DOHH2 (cell line): ENCODE results near the gene PCSK1N.

Source experiments
- H3F3A ChIP-seq: fragments of 200-600 bp; sonication (generic), shearing (Covaris generic); 2 replicates; pipeline ENCODE4 v1.6.0; 2016; ENCODE audit warnings: antibody characterized with exemption, mild to moderate bottlenecking; ENCODE audit not compliant: control insufficient read depth, insufficient read depth
- H3K27ac ChIP-seq: fragments of 200-600 bp; sonication (generic); 2 replicates; pipeline ENCODE4 v1.5.1; 2014; ENCODE audit warnings: low read depth, mild to moderate bottlenecking, low read length, moderate library complexity
- H3K27me3 ChIP-seq: fragments of 200-600 bp; sonication (generic); 2 replicates; pipeline ENCODE4 v1.6.1; 2014; ENCODE audit warnings: mild to moderate bottlenecking, low read length, mixed read lengths; ENCODE audit not compliant: control insufficient read depth
- H3K36me3 ChIP-seq: fragments of 200-600 bp; sonication (generic); 2 replicates; pipeline ENCODE4 v1.6.1; 2014; ENCODE audit warnings: mild to moderate bottlenecking, low read length, moderate library complexity, mixed read lengths; ENCODE audit not compliant: control insufficient read depth
- H3K4me1 ChIP-seq: fragments of 200-600 bp; sonication (generic); 2 replicates; pipeline ENCODE4 v1.6.1; 2014; ENCODE audit warnings: mild to moderate bottlenecking, low read length, mixed read lengths; ENCODE audit not compliant: control insufficient read depth
- H3K4me2 ChIP-seq: fragments of 200-600 bp; sonication (generic); 2 replicates; pipeline ENCODE4 v1.6.0; 2014; ENCODE audit warnings: mild to moderate bottlenecking, low read length, moderate library complexity
- H3K4me3 ChIP-seq: fragments of 200-600 bp; sonication (generic); 2 replicates; pipeline ENCODE4 v1.5.1; 2014; ENCODE audit warnings: mild to moderate bottlenecking, low read length, mixed read lengths
- H3K79me2 ChIP-seq: fragments of 200-600 bp; sonication (generic); 2 replicates; pipeline ENCODE4 v1.6.1; 2014; ENCODE audit warnings: mild to moderate bottlenecking, low read length, mixed read lengths; ENCODE audit not compliant: control insufficient read depth
- H3K9me2 ChIP-seq: fragments of 200-600 bp; sonication (generic); replicated peaks from 2 replicates; pipeline ENCODE4 v1.6.1; 2014; ENCODE audit warnings: mild to moderate bottlenecking, low read length, mixed read lengths; ENCODE audit not compliant: control insufficient read depth
- H3K9me3 ChIP-seq: fragments of 200-600 bp; sonication (generic); 2 replicates; pipeline ENCODE4 v1.6.1; 2014; ENCODE audit warnings: antibody characterized with exemption, low read length, mixed read lengths; ENCODE audit not compliant: control insufficient read depth, insufficient read depth
- H4K20me1 ChIP-seq: fragments of 200-600 bp; sonication (generic); 2 replicates; pipeline ENCODE4 v1.6.0; 2014; ENCODE audit warnings: low read depth, mild to moderate bottlenecking, antibody characterized with exemption, low read length, moderate library complexity; ENCODE audit not compliant: control insufficient read depth, insufficient read depth
- CTCF ChIP-seq: fragments of 200-600 bp; sonication (generic); IDR thresholded peaks from one replicate; pipeline ENCODE4 v1.5.1; 2014; ENCODE audit warnings: antibody characterized with exemption, mild to moderate bottlenecking, low read depth, low read length; ENCODE audit not compliant: poor library complexity, severe bottlenecking
- EZH2phosphoT487 ChIP-seq: fragments of 200-600 bp; sonication (generic); IDR thresholded peaks from 2 replicates; pipeline ENCODE4 v1.6.1; 2017; ENCODE audit warnings: borderline replicate concordance, mild to moderate bottlenecking, antibody characterized with exemption, low read length, moderate library complexity, mixed read lengths

PCSK1N gene

GRCh38 chrX:48818866-48819265 is 16.5 kb downstream of the PCSK1N start:
- Histone ChIP-seq H3K27ac (no peak overlapping the region), H3F3A (no peaks in the 10 kb centered on the region), H3K9me2 (no peaks in the 10 kb centered on the region), H3K79me2 (no peaks in the 10 kb centered on the region), H3K36me3 (no peaks in the 10 kb centered on the region), H3K4me1 (no peaks in the 10 kb centered on the region), H3K27me3 (no peaks in the 10 kb centered on the region), H3K9me3 (no peaks in the 10 kb centered on the region), H3K4me2 (no peak overlapping the region), H3K4me3 (no peak overlapping the region), H4K20me1 (no peaks in the 10 kb centered on the region)
- TF ChIP-seq EZH2phosphoT487 = no peak

GRCh38 chrX:48818098-48818497 is 17.3 kb downstream of the PCSK1N start:
- H3K36me3 ChIP-seq = no peaks in the 10 kb centered on the region
- TF ChIP-seq EZH2phosphoT487 (no peak), CTCF (no peak)
- no peaks in the 10 kb centered on the region for H3K27me3 ChIP-seq
- H3K4me3 ChIP-seq = no peak overlapping the region
- H3F3A ChIP-seq = no peaks in the 10 kb centered on the region
- no peaks in the 10 kb centered on the region for H3K9me2 ChIP-seq
- no peak overlapping the region for H3K27ac ChIP-seq
- H3K9me3 ChIP-seq = no peaks in the 10 kb centered on the region
- H3K79me2 ChIP-seq = no peaks in the 10 kb centered on the region
- no peak overlapping the region for H3K4me2 ChIP-seq
- no peaks in the 10 kb centered on the region for H3K4me1 ChIP-seq
- H4K20me1 ChIP-seq = no peaks in the 10 kb centered on the region

- Histone ChIP-seq H3K79me2 (no peaks in the 10 kb centered on the region), H3K9me3 (no peaks in the 10 kb centered on the region), H4K20me1 (no peaks in the 10 kb centered on the region), H3K4me1 (no peaks in the 10 kb centered on the region), H3K27ac (no peak overlapping the region), H3K4me2 (no peak overlapping the region), H3F3A (no peaks in the 10 kb centered on the region), H3K9me2 (no peaks in the 10 kb centered on the region), H3K27me3 (no peaks in the 10 kb centered on the region), H3K4me3 (no peak overlapping the region), H3K36me3 (no peaks in the 10 kb centered on the region)
- TF ChIP-seq EZH2phosphoT487 (no peak), CTCF (no peak)
Measured at GRCh38 chrX:48816014-48816810, 19.2 kb downstream of the PCSK1N start.

GRCh38 chrX:48815266-48815665 is 20.1 kb downstream of the PCSK1N start:
- H3K27me3 ChIP-seq = no peaks in the 10 kb centered on the region
- H3K27ac ChIP-seq = no peak overlapping the region
- H3F3A ChIP-seq = no peaks in the 10 kb centered on the region
- no peaks in the 10 kb centered on the region for H3K4me1 ChIP-seq
- H3K9me2 ChIP-seq = no peaks in the 10 kb centered on the region
- H3K4me3 ChIP-seq = no peak overlapping the region
- no peaks in the 10 kb centered on the region for H4K20me1 ChIP-seq
- TF ChIP-seq EZH2phosphoT487 (no peak), CTCF (no peak)
- H3K36me3 ChIP-seq = no peaks in the 10 kb centered on the region
- no peaks in the 10 kb centered on the region for H3K79me2 ChIP-seq
- no peaks in the 10 kb centered on the region for H3K9me3 ChIP-seq
- H3K4me2 ChIP-seq = no peak overlapping the region
